Measurements from ENCODE around the gene ZNF630.
"Not testable (repeated sequence)": the region's sequence is repeated elsewhere in the genome, so short reads cannot be mapped to it uniquely, and the experiment has no call there.

The ZNF630 gene

GRCh38 chrX:48071064-48071985 lies at the start of gene ZNF630:
Gene ZNF630, minus strand, starts transcription at chrX:48071640. Its CDS starts 4,754 bp downstream, at chrX:48066886.
- peak within 1 kb of the TSS; percentile 56 for H3K4me3 ChIP-seq (ENCODE audit: low read depth, low read length)

DNA sequence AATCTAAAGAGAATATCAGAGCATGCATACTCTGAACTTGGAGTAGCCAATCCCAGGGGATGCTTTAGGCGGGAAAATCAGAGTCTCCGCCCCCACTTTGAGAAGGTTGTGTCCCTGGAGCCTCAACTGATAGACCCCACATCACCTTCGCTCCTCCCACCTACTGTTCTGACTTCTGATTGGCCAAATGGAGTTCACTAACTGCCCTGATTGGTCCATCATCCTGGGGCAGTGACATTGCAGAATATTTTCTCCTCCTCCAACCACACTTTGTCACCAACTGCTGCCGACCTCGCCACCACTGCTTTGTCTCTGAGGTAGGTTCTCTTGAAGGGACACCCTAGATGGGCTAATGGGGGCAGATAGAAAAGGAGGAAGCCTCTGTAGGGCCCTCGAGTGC lies 36.3 kb upstream of the ZNF630 start:
- no peak overlapping the region for H3K4me3 ChIP-seq (ENCODE audit: low read depth, low read length)
- DNase-seq (ENCODE audit: low read depth), result no peak

More at GRCh38 chrX:48071064-48071985, at the start of gene ZNF630:
- DNase-seq (ENCODE audit: low read depth), result peak; percentile 1

DNA sequence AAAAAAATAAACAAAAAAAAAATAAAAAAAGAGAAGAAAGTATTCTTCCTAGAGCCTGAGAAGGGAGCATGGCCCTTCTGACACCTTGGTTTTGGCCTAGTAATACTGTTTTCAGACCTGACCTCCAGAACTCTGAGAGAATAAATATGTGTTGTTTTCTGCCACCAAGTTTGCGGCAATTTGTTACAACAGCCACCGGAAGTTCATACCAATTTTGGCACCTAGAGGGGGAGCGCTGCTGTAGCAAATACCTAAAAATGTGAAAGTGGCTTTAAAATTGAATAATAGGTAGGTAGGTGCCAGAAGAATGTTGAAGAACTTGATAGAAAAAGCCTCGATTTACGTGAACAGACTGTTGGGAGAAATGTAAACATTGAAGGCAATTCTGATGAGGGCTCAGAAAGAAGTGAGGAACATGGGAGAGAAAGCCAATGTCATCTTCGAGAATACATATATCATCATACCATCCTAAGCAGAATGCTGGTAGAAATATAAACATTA lies 31.5 kb upstream of the ZNF630 start:
- H3K4me3 ChIP-seq (ENCODE audit: low read depth, low read length), result no peak overlapping the region
- no peak for DNase-seq (ENCODE audit: low read depth)

DNA sequence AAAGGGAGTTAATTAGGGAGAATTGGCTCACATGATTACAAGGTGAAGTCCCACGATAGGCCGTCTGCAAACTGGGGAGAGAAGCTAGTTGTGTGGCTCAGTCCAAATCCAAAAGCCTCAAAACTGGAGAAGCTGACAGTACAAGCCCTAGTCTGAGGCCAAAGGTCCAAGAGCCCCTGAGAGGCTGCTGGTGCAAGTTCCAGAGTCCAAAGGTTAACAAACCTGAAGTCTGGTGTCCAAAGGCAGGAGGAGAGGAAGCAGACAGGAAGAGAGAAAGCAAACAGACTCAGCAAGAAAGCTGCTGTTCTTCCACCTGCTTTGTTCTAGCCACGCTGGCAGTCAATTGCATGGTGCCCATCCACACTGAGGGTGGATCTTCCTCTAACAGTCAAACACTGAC lies 30.0 kb upstream of the ZNF630 start:
- no peak for DNase-seq (ENCODE audit: low read depth)
- H3K4me3 ChIP-seq (ENCODE audit: low read depth, low read length), result no peak overlapping the region

DNA sequence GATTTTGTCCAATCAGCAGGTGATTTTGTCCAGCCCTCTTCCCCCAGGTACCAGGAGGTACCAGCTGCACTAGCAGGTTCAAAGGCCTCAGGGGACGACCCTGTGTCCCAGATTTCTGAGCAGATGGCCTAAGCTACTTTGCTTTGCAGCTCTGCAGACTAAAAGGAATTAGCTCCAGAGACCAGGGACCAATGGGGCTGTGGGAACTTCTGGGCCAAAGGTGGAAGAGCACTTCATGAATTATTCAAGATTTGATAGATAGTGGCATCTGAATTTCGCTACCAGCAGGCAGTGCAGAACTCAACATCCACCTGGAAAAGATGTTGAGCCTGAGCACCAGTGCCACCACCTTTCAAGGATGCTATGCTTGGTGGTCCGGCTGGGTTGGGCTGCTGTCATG lies 21.1 kb upstream of the ZNF630 start:
- not testable (repeated sequence) for DNase-seq (ENCODE audit: low read depth); H3K4me3 ChIP-seq (ENCODE audit: low read depth, low read length)

DNA sequence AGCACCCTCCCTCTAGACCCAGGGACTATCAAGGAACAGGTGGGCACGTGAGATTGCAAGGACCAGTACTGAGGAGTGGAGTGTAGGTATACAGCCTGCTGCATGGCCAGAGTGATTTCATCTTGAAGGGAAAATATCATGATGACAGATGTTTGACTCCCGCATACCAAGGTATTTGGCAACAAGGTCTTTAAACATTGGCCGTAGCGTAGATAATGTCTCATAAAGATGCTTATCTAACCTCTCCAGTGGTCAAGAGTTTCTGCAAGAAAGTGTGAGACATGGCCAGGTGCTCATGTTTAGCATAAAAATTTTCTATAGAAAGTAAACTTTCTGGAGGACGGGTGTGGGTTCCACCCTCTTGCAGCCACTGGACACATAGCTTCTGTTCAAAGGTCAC lies 18.7 kb upstream of the ZNF630 start:
- no peak for DNase-seq (ENCODE audit: low read depth)
- no peak overlapping the region for H3K4me3 ChIP-seq (ENCODE audit: low read depth, low read length)

DNA sequence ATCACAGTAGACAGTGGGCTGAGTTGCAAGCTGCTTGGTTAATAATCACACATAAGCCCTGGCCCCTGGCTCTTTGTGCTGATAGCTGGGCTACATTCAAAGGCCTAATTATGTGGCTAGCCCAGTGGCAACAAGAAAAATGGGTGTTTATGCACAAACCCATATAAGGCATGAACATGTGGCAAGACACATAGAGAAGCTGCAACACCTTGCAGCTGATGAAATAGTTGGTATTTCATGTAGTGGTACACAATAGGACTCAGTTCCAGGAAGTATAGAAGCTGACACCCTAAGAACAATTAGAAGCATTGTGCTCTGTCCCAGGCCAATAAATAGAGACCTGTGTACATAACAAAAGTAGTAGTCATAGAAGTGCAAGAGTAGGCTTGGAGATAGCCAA lies 14.6 kb upstream of the ZNF630 start:
- no peak for DNase-seq (ENCODE audit: low read depth)

DNA sequence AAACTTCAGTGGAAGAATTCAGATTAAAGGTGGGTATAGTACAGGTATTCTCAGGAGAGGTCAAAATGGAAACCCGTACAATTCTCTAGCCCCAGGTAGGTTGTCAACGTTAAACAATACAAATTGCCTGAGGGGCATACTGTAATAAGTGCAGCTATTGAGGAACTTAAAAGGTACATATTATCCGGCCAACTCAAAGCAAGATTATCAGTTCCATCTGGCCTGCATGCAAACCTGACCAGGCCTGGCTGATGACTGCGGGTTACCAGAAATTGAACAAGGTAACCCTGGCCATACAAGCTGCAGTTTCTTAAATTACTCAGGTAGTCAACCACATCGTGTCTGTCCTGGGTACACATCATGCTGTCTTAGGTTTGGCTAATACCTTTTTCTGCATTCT lies 12.3 kb upstream of the ZNF630 start:
- no peak for DNase-seq (ENCODE audit: low read depth)
- no peak overlapping the region for H3K4me3 ChIP-seq (ENCODE audit: low read depth, low read length)

More for the DNA sequence above, 14.6 kb upstream of the ZNF630 start:
- H3K4me3 ChIP-seq (ENCODE audit: low read depth, low read length), result no peak overlapping the region

GRCh38 chrX:48083212-48083611 lies 11.8 kb upstream of the ZNF630 start:
- H3K4me3 ChIP-seq (ENCODE audit: low read depth, low read length), result no peak overlapping the region
- peak; percentile 0 for DNase-seq (ENCODE audit: low read depth)

- DNase-seq (ENCODE audit: low read depth), result no peak
Observed at GRCh38 chrX:48076343-48076742, 4.9 kb upstream of the ZNF630 start.

DNA sequence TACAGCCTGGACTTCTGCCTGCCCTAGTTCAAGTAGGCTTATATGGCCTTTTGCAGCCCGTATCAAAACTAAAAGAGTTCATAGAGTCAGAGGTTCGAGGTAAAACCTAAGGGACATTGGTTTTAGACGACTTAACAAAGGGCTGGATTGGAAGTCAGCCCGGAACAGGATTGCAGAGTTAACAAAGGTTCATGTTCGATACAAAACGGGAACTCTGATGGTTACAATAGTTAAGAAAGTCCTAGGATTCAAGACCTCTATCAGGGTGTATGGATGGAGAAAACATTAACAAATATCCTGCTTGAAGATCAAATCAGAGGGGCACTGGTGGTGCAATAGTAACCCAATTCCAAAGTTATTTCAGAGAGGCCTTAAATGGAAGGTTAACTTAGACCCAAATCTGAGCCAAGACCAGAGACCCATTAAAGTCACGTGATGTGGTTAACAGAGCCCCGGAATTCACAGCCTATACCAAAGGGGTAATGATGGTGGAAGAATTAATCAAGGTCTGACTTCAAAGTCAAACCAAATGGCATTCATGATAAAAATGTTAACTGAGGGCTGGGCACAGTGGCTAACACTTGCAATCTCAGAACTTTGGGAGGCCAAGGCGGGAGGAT lies 656 bp upstream of the ZNF630 start:
- peak overlapping the region; percentile 56 for H3K4me3 ChIP-seq (ENCODE audit: low read depth, low read length)

More at GRCh38 chrX:48076343-48076742, 4.9 kb upstream of the ZNF630 start:
- H3K4me3 ChIP-seq (ENCODE audit: low read depth, low read length), result no peak overlapping the region

DNA sequence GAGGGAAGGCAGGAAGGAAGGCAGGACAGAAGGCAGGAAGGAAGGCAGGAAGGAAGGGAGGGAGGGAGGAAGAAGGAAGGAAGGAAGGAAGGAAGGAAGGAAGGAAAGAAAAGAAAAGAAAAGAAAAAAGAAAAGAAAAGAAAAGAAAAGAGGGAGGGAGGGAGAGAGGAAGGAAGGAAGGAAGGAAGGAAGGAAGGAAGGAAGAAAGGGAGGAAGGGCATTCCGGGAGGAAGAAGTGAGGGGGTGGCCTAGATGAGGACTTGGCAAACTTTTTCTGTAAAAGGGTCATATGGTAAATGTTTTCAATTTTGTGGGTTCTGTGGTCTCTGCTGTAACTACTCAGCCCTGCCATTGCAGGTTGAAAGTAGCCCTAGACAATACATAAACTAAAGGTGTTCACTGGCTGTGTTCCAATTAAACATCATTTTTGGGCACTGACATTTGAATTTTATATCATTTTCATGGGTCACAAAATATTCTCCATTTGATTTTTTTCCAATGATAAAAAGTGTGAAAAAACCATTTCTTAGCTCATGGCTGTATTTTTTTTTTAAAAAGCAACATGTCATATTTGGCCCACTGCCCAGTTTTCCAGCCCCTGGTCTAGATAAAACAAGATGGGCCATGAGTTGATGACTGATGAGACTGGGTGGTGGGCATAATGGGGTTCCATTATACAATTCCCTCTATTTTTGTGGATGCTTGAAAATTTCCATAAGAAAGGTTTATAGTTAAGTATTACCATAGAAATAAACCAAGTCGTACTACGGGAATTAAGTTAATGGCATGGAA lies 3.1 kb downstream of the ZNF630 start:
- DNase-seq (ENCODE audit: low read depth), result no peak
- H3K4me3 ChIP-seq (ENCODE audit: low read depth, low read length), result no peak overlapping the region

More for the DNA sequence above, 656 bp upstream of the ZNF630 start:
- DNase-seq (ENCODE audit: low read depth), result no peak

- DNase-seq (ENCODE audit: low read depth), result no peak
- no peak overlapping the region for H3K4me3 ChIP-seq (ENCODE audit: low read depth, low read length)
Observed at GRCh38 chrX:48064261-48064660, 7.2 kb downstream of the ZNF630 start.

DNA sequence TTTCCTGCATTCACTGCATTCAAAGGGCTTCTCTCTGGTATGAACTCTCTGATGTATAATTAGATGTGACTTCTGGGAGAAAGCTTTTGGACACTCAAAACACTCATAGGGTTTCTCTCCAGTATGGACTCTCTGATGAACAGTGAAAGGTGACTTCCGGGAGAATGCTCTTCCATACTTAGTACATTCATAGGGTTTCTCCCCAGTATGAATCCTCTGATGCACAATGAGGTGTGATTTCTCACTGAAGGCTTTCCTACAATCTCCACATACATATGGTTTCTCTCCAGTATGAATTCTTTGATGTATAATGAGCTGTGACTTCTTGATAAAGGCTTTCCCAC lies 12.2 kb downstream of the ZNF630 start:
- DNase-seq (ENCODE audit: low read depth), result no peak
- H3K4me3 ChIP-seq (ENCODE audit: low read depth, low read length), result no peak overlapping the region

DNA sequence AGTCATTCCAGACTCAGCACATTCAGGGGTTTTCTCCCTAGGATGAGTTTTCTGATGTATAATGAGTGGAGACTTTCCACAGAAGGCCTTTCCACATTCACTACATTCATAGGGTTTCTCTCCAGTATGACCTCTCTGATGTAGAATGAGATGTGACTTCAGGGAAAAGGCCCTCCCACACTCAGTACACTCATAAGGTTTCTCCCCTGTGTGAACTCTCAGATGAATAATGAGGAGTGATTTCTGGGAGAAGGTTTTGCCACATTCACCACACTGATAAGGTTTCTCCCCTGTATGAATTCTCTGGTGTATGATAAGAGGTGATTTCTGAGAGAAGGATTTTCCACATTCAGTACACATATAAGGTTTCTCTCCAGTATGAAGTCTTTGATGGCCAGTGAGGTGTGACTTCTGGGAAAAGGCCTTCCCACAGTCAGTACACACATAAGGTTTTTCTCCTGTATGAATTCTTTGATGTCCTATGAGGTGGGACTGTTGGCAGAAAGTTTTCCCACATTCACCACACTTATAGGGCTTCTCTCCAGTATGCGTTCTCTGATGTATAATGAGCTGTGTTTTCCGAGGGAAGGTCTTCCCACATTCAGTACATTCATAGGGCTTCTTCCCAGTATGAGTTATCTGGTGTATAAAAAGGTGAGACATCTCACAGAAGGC lies 12.7 kb downstream of the ZNF630 start:
- no peak for DNase-seq (ENCODE audit: low read depth)
- H3K4me3 ChIP-seq (ENCODE audit: low read depth, low read length), result no peak overlapping the region

DNA sequence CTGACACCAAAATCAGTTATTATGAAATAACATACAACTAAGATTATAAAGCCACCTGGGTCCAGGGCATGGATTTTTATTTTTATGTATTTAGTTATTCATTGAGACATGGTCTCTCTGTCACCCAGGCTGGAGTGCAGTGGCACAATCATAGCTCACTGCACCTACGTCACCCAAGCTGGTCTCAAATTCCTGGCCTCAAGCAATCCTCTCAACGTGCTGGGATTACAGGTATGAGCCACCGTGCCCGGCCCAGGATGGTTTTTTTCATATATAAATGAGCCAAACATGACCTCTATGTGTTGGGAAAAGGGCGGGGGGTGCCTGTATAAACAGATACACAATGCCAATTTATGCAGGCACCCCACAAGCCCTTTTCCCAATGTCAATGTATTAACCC lies 24.6 kb downstream of the ZNF630 start:
- DNase-seq (ENCODE audit: low read depth), result no peak
- H3K4me3 ChIP-seq (ENCODE audit: low read depth, low read length), result no peak overlapping the region

- no peak overlapping the region for H3K4me3 ChIP-seq (ENCODE audit: low read depth, low read length)
- peak; percentile 83 for DNase-seq (ENCODE audit: low read depth)
Observed at GRCh38 chrX:48045410-48046311, 25.8 kb downstream of the ZNF630 start.

GRCh38 chrX:48043056-48043455 lies 28.4 kb downstream of the ZNF630 start:
- no peak for DNase-seq (ENCODE audit: low read depth)
- no peak overlapping the region for H3K4me3 ChIP-seq (ENCODE audit: low read depth, low read length)

Measured in skeletal muscle cell (primary cell).